ENCODE results near the gene MGLL.

The MGLL gene

DNA sequence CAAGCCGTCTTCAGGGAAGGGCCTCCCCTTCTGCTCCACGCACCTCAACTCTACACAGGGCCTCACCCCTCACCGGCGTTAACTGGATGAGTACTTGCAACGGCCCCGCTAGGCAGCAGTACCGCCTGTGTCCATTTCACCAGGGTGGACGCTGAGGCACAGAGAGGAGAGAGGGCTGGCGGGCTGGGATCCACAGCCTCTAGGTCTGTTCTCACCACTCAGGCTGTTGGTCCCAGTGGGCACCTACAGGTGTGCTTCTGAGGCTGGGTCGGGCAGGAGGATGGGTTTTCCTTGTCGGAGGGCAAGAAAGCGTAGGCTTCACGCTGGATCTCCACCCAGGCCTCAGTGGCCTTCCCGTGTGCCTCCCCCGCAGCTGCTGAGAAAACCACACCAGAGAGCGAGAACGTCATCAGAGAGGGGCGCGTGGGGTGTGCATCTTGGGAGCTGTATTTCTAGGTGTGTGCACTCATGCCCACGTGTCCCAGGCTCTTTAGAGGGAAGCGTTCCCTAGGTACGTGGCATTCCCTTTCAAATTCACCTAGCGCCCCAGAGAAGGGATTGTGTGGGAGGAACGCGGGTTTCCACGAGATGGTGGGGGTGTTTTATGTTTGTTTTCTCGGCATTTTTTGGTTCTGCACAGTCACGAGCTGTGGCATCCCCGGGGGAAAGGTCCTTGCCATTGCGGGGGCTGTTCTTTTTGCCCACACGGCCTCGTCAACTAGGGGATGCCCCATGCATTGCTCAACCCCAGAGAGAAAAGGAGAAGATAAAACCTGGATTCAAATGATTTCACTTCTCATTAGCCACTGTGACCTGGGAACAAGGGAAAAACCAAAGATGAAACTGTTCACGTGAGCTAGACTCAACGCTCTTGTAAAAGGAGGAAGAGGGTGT is 67.7 kb downstream of the MGLL start:
- in situ Hi-C loops (cut with HindIII; ENCODE audit: low pct_ligation_motif_present, low sequenced_read_pairs): no loop called here
- Histone ChIP-seq H3K4me3 (ENCODE audit: low read depth, low read length) (no peak overlapping the region), H3K36me3 (replicated peaks) (no peaks in the 10 kb centered on the region), H3K27ac (no peak overlapping the region), H3K27me3 (replicated peaks) (no peaks in the 10 kb centered on the region)
- TF ChIP-seq, protein P1, sequence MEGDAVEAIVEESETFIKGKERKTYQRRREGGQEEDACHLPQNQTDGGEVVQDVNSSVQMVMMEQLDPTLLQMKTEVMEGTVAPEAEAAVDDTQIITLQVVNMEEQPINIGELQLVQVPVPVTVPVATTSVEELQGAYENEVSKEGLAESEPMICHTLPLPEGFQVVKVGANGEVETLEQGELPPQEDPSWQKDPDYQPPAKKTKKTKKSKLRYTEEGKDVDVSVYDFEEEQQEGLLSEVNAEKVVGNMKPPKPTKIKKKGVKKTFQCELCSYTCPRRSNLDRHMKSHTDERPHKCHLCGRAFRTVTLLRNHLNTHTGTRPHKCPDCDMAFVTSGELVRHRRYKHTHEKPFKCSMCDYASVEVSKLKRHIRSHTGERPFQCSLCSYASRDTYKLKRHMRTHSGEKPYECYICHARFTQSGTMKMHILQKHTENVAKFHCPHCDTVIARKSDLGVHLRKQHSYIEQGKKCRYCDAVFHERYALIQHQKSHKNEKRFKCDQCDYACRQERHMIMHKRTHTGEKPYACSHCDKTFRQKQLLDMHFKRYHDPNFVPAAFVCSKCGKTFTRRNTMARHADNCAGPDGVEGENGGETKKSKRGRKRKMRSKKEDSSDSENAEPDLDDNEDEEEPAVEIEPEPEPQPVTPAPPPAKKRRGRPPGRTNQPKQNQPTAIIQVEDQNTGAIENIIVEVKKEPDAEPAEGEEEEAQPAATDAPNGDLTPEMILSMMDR (IDR thresholded peaks at IDR 0.05; ENCODE audit: low read depth, low read length, missing control alignments): no peak
- no peak for DNase-seq

DNA sequence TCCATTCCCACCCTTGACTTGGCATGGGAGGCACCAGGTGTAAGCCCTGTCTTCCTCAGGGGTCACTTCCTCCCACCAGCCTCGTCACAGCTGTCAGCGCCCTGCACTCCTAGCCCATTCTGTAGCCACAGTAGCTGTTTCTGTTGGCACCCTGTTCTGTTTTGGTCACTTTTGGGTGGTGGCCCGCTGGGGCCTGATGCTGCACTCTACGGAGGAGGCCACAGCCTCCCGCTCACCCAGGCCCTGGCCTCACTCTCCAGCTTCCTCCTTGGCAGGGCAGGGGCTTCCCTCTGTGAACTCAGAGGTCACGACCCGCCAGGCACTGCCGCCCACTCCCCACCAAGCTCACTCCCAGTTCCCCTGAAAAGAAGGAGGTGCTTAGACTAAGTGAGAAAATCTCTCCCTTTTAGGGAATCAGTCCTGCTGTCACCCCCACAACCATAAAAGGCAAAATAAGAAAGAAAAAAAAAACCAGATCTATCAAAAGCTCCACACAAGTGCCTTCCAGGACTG is 68.4 kb downstream of the MGLL start:
- Histone ChIP-seq H3K27me3 (replicated peaks) (no peaks in the 10 kb centered on the region), H3K27ac (no peak overlapping the region), H3K4me3 (ENCODE audit: low read depth, low read length) (no peak overlapping the region), H3K36me3 (replicated peaks) (no peaks in the 10 kb centered on the region)
- DNase-seq: no peak
- TF ChIP-seq, protein P1 (IDR thresholded peaks at IDR 0.05; ENCODE audit: low read depth, low read length, missing control alignments): no peak
- in situ Hi-C loops (cut with HindIII; ENCODE audit: low pct_ligation_motif_present, low sequenced_read_pairs): no loop called here

DNA sequence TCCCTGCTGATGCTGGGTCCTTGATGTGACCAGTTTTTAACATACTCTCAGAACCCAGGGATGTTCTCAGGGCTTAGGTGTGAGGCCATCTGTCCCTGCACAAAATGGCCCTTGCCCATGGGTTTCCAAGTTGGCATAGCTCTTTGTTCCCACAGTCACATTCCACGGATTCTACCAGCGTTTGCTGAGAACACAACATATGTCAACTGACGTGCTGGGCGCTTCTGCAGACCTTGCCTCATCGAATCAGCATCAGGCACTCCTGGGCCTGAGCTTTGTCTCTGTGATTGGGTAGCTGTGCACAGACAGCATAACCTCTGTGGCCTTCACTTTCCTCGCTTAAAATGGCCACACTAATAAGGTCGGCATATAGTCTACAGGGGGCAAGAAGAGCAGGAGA is 69.0 kb downstream of the MGLL start:
- no peak for DNase-seq
- TF ChIP-seq, protein P1 (IDR thresholded peaks at IDR 0.05; ENCODE audit: low read depth, low read length, missing control alignments): no peak
- H3K27ac ChIP-seq: no peak overlapping the region

DNA sequence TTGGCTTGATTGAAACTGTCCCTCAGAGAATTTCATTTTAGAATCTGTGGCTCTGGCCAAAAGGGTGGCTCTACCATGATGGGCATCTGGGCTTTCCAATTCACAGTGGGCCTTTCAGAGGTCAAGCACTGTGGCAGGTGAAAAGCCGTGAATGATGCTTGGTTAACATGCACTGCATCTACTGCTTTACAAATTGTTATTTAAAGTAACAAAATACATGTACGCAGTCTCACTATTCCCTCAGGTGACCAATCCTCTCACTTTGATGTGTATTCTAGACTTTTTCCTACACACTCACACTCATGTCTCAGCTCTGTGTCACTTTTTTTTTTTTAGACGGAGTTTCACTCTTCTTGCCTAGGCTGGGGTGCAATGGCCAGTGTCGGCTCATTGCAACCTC is 70.5 kb downstream of the MGLL start:
- in situ Hi-C loops (cut with HindIII; ENCODE audit: low pct_ligation_motif_present, low sequenced_read_pairs): no loop called here
- DNase-seq: no peak
- H3K36me3 ChIP-seq (replicated peaks): no peaks in the 10 kb centered on the region
- no peaks in the 10 kb centered on the region for H3K27me3 ChIP-seq (replicated peaks)
- no peak overlapping the region for H3K27ac ChIP-seq
- H3K4me3 ChIP-seq (ENCODE audit: low read depth, low read length): no peak overlapping the region
- TF ChIP-seq, protein P1 (IDR thresholded peaks at IDR 0.05; ENCODE audit: low read depth, low read length, missing control alignments): no peak

More for the DNA sequence above, 69.0 kb downstream of the MGLL start:
- Histone ChIP-seq H3K36me3 (replicated peaks) (no peaks in the 10 kb centered on the region), H3K27me3 (replicated peaks) (no peaks in the 10 kb centered on the region), H3K4me3 (ENCODE audit: low read depth, low read length) (no peak overlapping the region)
- in situ Hi-C loops (cut with HindIII; ENCODE audit: low pct_ligation_motif_present, low sequenced_read_pairs): no loop called here

DNA sequence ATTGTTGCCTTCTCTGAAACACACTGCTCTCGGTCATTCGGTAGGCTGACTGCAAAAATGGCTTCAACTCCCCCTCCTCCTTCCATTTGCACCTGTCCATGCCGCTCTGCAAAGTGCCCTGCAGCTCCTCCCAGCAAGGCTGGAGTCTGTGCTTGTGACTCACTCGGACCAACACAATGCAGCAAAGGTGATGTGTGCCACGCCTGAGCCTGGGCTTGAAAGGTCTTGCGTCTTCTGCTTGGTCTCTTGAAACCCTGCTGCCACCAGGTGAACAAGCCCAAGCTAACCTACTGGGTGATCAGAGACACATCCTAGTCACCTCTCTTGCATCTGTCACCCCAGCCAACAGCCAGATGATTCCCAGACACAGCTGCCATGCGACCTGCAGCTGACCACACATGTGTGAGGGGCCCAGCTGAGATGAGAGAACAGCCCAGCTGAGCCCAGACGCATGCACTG is 71.1 kb downstream of the MGLL start:
- H3K36me3 ChIP-seq (replicated peaks): no peaks in the 10 kb centered on the region
- no peak for DNase-seq
- H3K27me3 ChIP-seq (replicated peaks): no peaks in the 10 kb centered on the region
- TF ChIP-seq, protein P1 (IDR thresholded peaks at IDR 0.05; ENCODE audit: low read depth, low read length, missing control alignments): no peak
- in situ Hi-C loops (cut with HindIII; ENCODE audit: low pct_ligation_motif_present, low sequenced_read_pairs): no loop called here
- no peak overlapping the region for H3K27ac ChIP-seq
- no peak overlapping the region for H3K4me3 ChIP-seq (ENCODE audit: low read depth, low read length)
